Osteoblast (primary cell): ENCODE measurements around the gene HOXC10. TPM values are rescaled to one million over a fixed set of nuclear protein-coding genes. Genes with fewer than 3 reads are reported as not detected.

ENCODE experiments used
- DNase-seq: peaks from one replicate; pipeline ENCODE4 v3.0.0; 2011; ENCODE audit warnings: low spot score, mixed read lengths; ENCODE audit not compliant: insufficient read length; ENCODE audit errors: missing footprints
- H2AFZ ChIP-seq: 2 replicates; pipeline ENCODE4 v1.6.0; 2011; ENCODE audit warnings: mild to moderate bottlenecking, low read length
- H3K27ac ChIP-seq: 2 replicates; pipeline ENCODE4 v1.5.1; 2011; ENCODE audit warnings: mild to moderate bottlenecking, low read depth, low read length, moderate library complexity
- H3K27me3 ChIP-seq: 2 replicates; pipeline ENCODE4 v1.6.0; 2012; ENCODE audit warnings: mild to moderate bottlenecking, control low read depth, inconsistent platforms, low read length, moderate library complexity; ENCODE audit not compliant: insufficient read depth
- H3K36me3 ChIP-seq: 2 replicates; pipeline ENCODE4 v1.5.1; 2011; ENCODE audit warnings: mild to moderate bottlenecking, low read length, control low read depth, moderate library complexity; ENCODE audit not compliant: insufficient read depth
- H3K4me1 ChIP-seq: 2 replicates; pipeline ENCODE4 v1.5.1; 2011; ENCODE audit warnings: mild to moderate bottlenecking, low read length, control low read depth, moderate library complexity; ENCODE audit not compliant: insufficient read depth
- H3K4me2 ChIP-seq: 2 replicates; pipeline ENCODE4 v1.6.0; 2011; ENCODE audit warnings: mild to moderate bottlenecking, low read length; ENCODE audit not compliant: insufficient read depth
- H3K4me3 ChIP-seq: fragments of 200-600 bp; sonication (generic); 3 replicates; pipeline ENCODE4 v1.5.1; 2012; ENCODE audit warnings: mild to moderate bottlenecking, low read length, inconsistent platforms; ENCODE audit not compliant: insufficient read depth
- H3K79me2 ChIP-seq: 2 replicates; pipeline ENCODE4 v1.6.0; 2012; ENCODE audit warnings: mild to moderate bottlenecking, low read length, control low read depth, inconsistent platforms; ENCODE audit not compliant: insufficient read depth
- H3K9me3 ChIP-seq: 2 replicates; pipeline ENCODE4 v1.5.1; 2011; ENCODE audit warnings: low read depth, low read length, control low read depth
- H4K20me1 ChIP-seq: 2 replicates; pipeline ENCODE4 v1.6.0; 2012; ENCODE audit warnings: mild to moderate bottlenecking, low read length, control low read depth; ENCODE audit not compliant: insufficient read depth
- total RNA-seq: library from RNA; depleted of rRNA; stranded (reverse); fragments of >200 nt; gene quantifications from 2 replicates; pipeline ENCODE4 v1.2.3, GENCODE V29; 2012
- TF ChIP-seq, protein P1 (sequence below): IDR thresholded peaks from 2 replicates; pipeline ENCODE4 v1.5.1; 2011; ENCODE audit warnings: mild to moderate bottlenecking, low read depth, low read length, moderate library complexity; ENCODE audit errors: extremely low read depth

Gene HOXC10
- total RNA-seq, 1 donor: 11.2 TPM

GRCh38 chr12:53983950-53984572 lies 885 bp upstream of the HOXC10 start:
- peak overlapping the region; percentile 68 for H3K4me2 ChIP-seq
- TF ChIP-seq, protein P1, sequence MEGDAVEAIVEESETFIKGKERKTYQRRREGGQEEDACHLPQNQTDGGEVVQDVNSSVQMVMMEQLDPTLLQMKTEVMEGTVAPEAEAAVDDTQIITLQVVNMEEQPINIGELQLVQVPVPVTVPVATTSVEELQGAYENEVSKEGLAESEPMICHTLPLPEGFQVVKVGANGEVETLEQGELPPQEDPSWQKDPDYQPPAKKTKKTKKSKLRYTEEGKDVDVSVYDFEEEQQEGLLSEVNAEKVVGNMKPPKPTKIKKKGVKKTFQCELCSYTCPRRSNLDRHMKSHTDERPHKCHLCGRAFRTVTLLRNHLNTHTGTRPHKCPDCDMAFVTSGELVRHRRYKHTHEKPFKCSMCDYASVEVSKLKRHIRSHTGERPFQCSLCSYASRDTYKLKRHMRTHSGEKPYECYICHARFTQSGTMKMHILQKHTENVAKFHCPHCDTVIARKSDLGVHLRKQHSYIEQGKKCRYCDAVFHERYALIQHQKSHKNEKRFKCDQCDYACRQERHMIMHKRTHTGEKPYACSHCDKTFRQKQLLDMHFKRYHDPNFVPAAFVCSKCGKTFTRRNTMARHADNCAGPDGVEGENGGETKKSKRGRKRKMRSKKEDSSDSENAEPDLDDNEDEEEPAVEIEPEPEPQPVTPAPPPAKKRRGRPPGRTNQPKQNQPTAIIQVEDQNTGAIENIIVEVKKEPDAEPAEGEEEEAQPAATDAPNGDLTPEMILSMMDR: no peak
- H3K9me3 ChIP-seq: no peaks in the 10 kb centered on the region
- H4K20me1 ChIP-seq: no peaks in the 10 kb centered on the region
- peaks cover 29% of the 10 kb centered on the region for H3K4me1 ChIP-seq
- peaks cover 41% of the 10 kb centered on the region for H3K79me2 ChIP-seq
- peak overlapping the region; percentile 58 for H3K4me3 ChIP-seq
- no peaks in the 10 kb centered on the region for H3K27me3 ChIP-seq
- no peaks in the 10 kb centered on the region for H3K36me3 ChIP-seq
- H2AFZ ChIP-seq: peak overlapping the region; percentile 57
- DNase-seq: no peak
- no peak overlapping the region for H3K27ac ChIP-seq

DNA sequence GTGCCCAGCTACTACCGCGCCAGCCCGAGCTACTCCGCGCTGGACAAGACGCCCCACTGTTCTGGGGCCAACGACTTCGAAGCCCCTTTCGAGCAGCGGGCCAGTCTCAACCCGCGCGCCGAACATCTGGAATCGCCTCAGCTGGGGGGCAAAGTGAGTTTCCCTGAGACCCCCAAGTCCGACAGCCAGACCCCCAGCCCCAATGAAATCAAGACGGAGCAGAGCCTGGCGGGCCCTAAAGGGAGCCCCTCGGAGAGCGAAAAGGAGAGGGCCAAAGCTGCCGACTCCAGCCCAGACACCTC lies 697 bp downstream of the HOXC10 start:
- no peak for DNase-seq
- H3K36me3 ChIP-seq: no peaks in the 10 kb centered on the region
- H3K27ac ChIP-seq: peak overlapping the region; percentile 91
- no peaks in the 10 kb centered on the region for H3K9me3 ChIP-seq
- H3K79me2 ChIP-seq: peaks cover 57% of the 10 kb centered on the region
- H3K4me1 ChIP-seq: peaks cover 44% of the 10 kb centered on the region
- H4K20me1 ChIP-seq: peaks cover 5% of the 10 kb centered on the region
- peak overlapping the region; percentile 93 for H3K4me3 ChIP-seq
- H3K27me3 ChIP-seq: no peaks in the 10 kb centered on the region
- TF ChIP-seq, protein P1: no peak
- peak overlapping the region; percentile 99 for H3K4me2 ChIP-seq
- peak overlapping the region; percentile 93 for H2AFZ ChIP-seq

- Histone ChIP-seq H3K27ac (peak overlapping the region; percentile 91), H4K20me1 (peaks cover 10% of the 10 kb centered on the region), H3K36me3 (no peaks in the 10 kb centered on the region), H3K27me3 (no peaks in the 10 kb centered on the region), H2AFZ (peak overlapping the region; percentile 93), H3K9me3 (no peaks in the 10 kb centered on the region), H3K4me2 (peak overlapping the region; percentile 99), H3K4me1 (peaks cover 49% of the 10 kb centered on the region), H3K79me2 (peaks cover 62% of the 10 kb centered on the region), H3K4me3 (peak overlapping the region; percentile 93)
- DNase-seq: peak; percentile 95
- TF ChIP-seq, protein P1: no peak
Observed at GRCh38 chr12:53985994-53986685, 1.2 kb downstream of the HOXC10 start.

DNA sequence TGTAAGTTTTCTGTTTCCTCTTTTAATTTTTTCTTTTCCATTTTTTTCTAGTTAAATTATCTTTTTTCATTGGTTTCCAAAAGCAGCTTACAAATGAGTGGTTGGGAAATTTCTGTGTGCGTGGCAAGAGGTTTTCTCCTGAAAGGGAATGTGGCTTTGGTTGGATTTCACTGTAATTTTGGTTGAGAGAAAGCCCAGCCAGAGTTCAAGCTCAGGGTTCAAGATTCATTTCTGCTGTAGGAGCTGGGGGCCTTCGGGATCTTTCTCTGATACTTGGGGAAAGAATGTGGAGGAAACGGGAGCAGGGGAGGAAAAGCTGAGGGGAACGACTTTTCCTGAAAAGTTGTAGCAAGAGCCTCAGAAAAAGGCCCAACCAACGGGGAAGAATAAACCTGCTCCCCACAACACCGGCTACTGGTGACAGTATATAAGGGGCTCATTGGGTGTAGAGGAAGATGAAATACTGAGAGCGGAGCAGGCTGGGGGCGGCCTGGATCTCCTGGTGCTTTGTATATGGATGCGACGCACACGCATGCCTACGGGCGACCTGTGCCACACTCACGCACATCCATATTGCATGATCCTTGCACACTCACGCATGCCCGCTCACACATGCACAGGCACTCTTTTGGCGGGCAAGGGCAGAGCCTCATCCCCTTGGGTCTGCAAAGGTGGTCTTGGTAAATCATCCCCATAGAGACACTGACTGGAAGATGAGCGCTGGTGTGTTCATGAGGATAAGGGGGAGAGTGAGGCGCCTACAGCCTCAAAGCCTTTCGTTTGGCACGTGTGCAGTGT lies 1.9 kb downstream of the HOXC10 start:
- H3K79me2 ChIP-seq: peaks cover 69% of the 10 kb centered on the region
- peak overlapping the region; percentile 99 for H3K4me2 ChIP-seq
- H3K27ac ChIP-seq: peak overlapping the region; percentile 91
- H4K20me1 ChIP-seq: peaks cover 16% of the 10 kb centered on the region
- H3K9me3 ChIP-seq: no peaks in the 10 kb centered on the region
- peak overlapping the region; percentile 93 for H2AFZ ChIP-seq
- DNase-seq: peak; percentile 90
- peak overlapping the region; percentile 93 for H3K4me3 ChIP-seq
- H3K36me3 ChIP-seq: no peaks in the 10 kb centered on the region
- H3K4me1 ChIP-seq: peaks cover 54% of the 10 kb centered on the region
- H3K27me3 ChIP-seq: no peaks in the 10 kb centered on the region
- TF ChIP-seq, protein P1: no peak
